ENCODE measurements around the gene ZNF507.
"Not testable (repeated sequence)": the region's sequence is repeated elsewhere in the genome, so short reads cannot be mapped to it uniquely, and the experiment has no call there.

ZNF507 gene

GRCh38 chr19:32367948-32368536, 22.6 kb downstream of the ZNF507 start:
- Histone ChIP-seq H3K4me3 (ENCODE audit: low read depth, low read length) (no peak overlapping the region), H2AFZ (ENCODE audit: low read length, unreplicated experiment) (no peak overlapping the region), H3K4me1 (ENCODE audit: control insufficient read depth, insufficient read depth, low read length, unreplicated experiment) (peaks cover 11% of the 10 kb centered on the region), H3K27me3 (ENCODE audit: insufficient read depth, low read length) (no peaks in the 10 kb centered on the region), H3K79me2 (ENCODE audit: control insufficient read depth, insufficient read depth, low read length, unreplicated experiment) (peaks cover 53% of the 10 kb centered on the region), H3K27ac (ENCODE audit: low read depth, low read length) (no peak overlapping the region), H3K36me3 (ENCODE audit: insufficient read depth, low read length) (peaks cover 14% of the 10 kb centered on the region)

- Histone ChIP-seq H3K27ac (ENCODE audit: low read depth, low read length) (no peak overlapping the region), H3K36me3 (ENCODE audit: insufficient read depth, low read length) (peaks cover 14% of the 10 kb centered on the region), H3K4me1 (ENCODE audit: control insufficient read depth, insufficient read depth, low read length, unreplicated experiment) (peaks cover 17% of the 10 kb centered on the region), H3K79me2 (ENCODE audit: control insufficient read depth, insufficient read depth, low read length, unreplicated experiment) (peaks cover 49% of the 10 kb centered on the region), H3K4me3 (ENCODE audit: low read depth, low read length) (no peak overlapping the region), H2AFZ (ENCODE audit: low read length, unreplicated experiment) (no peak overlapping the region), H3K27me3 (ENCODE audit: insufficient read depth, low read length) (no peaks in the 10 kb centered on the region)
Observed at GRCh38 chr19:32368787-32369186, 23.4 kb downstream of the ZNF507 start.

- Histone ChIP-seq H3K4me3 (ENCODE audit: low read depth, low read length) (peak overlapping the region; percentile 71), H3K79me2 (ENCODE audit: control insufficient read depth, insufficient read depth, low read length, unreplicated experiment) (peaks cover 36% of the 10 kb centered on the region), H3K36me3 (ENCODE audit: insufficient read depth, low read length) (peaks cover 6% of the 10 kb centered on the region), H3K27ac (ENCODE audit: low read depth, low read length) (peak overlapping the region; percentile 95), H3K27me3 (ENCODE audit: insufficient read depth, low read length) (no peaks in the 10 kb centered on the region), H3K4me1 (ENCODE audit: control insufficient read depth, insufficient read depth, low read length, unreplicated experiment) (peaks cover 33% of the 10 kb centered on the region), H2AFZ (ENCODE audit: low read length, unreplicated experiment) (no peak overlapping the region)
Observed at GRCh38 chr19:32372726-32373517, 27.5 kb downstream of the ZNF507 start.

GRCh38 chr19:32373585-32374295, 28.3 kb downstream of the ZNF507 start:
- Histone ChIP-seq H3K4me3 (ENCODE audit: low read depth, low read length) (peak overlapping the region; percentile 71), H3K4me1 (ENCODE audit: control insufficient read depth, insufficient read depth, low read length, unreplicated experiment) (peaks cover 33% of the 10 kb centered on the region), H3K79me2 (ENCODE audit: control insufficient read depth, insufficient read depth, low read length, unreplicated experiment) (peaks cover 28% of the 10 kb centered on the region), H3K36me3 (ENCODE audit: insufficient read depth, low read length) (peaks cover 6% of the 10 kb centered on the region), H3K27ac (ENCODE audit: low read depth, low read length) (peak overlapping the region; percentile 95), H3K27me3 (ENCODE audit: insufficient read depth, low read length) (no peaks in the 10 kb centered on the region), H2AFZ (ENCODE audit: low read length, unreplicated experiment) (no peak overlapping the region)

GRCh38 chr19:32374362-32374761, 29.0 kb downstream of the ZNF507 start:
- H3K27ac ChIP-seq (ENCODE audit: low read depth, low read length), result peak overlapping the region; percentile 95
- not testable (repeated sequence) for H2AFZ ChIP-seq (ENCODE audit: low read length, unreplicated experiment); H3K4me3 ChIP-seq (ENCODE audit: low read depth, low read length); H3K36me3 ChIP-seq (ENCODE audit: insufficient read depth, low read length); H3K27me3 ChIP-seq (ENCODE audit: insufficient read depth, low read length)
- H3K4me1 ChIP-seq (ENCODE audit: control insufficient read depth, insufficient read depth, low read length, unreplicated experiment), result peaks cover 33% of the 10 kb centered on the region
- peaks cover 22% of the 10 kb centered on the region for H3K79me2 ChIP-seq (ENCODE audit: control insufficient read depth, insufficient read depth, low read length, unreplicated experiment)

- not testable (repeated sequence) for H2AFZ ChIP-seq (ENCODE audit: low read length, unreplicated experiment); H3K4me3 ChIP-seq (ENCODE audit: low read depth, low read length); H3K27ac ChIP-seq (ENCODE audit: low read depth, low read length); H3K79me2 ChIP-seq (ENCODE audit: control insufficient read depth, insufficient read depth, low read length, unreplicated experiment); H3K27me3 ChIP-seq (ENCODE audit: insufficient read depth, low read length)
- peaks cover 31% of the 10 kb centered on the region for H3K4me1 ChIP-seq (ENCODE audit: control insufficient read depth, insufficient read depth, low read length, unreplicated experiment)
- H3K36me3 ChIP-seq (ENCODE audit: insufficient read depth, low read length), result peaks cover 12% of the 10 kb centered on the region
Observed at GRCh38 chr19:32377088-32377487, 31.7 kb downstream of the ZNF507 start.

GRCh38 chr19:32380269-32380668, 34.9 kb downstream of the ZNF507 start:
- Histone ChIP-seq H3K27me3 (ENCODE audit: insufficient read depth, low read length) (no peaks in the 10 kb centered on the region), H3K27ac (ENCODE audit: low read depth, low read length) (no peak overlapping the region), H3K36me3 (ENCODE audit: insufficient read depth, low read length) (peaks cover 16% of the 10 kb centered on the region), H3K4me3 (ENCODE audit: low read depth, low read length) (no peak overlapping the region), H2AFZ (ENCODE audit: low read length, unreplicated experiment) (no peak overlapping the region), H3K4me1 (ENCODE audit: control insufficient read depth, insufficient read depth, low read length, unreplicated experiment) (peaks cover 3% of the 10 kb centered on the region), H3K79me2 (ENCODE audit: control insufficient read depth, insufficient read depth, low read length, unreplicated experiment) (peaks cover 2% of the 10 kb centered on the region)

- H3K79me2 ChIP-seq (ENCODE audit: control insufficient read depth, insufficient read depth, low read length, unreplicated experiment), result no peaks in the 10 kb centered on the region
Observed at GRCh38 chr19:32387701-32388392, 42.4 kb downstream of the ZNF507 start.

GRCh38 chr19:32388393-32388855, 43.0 kb downstream of the ZNF507 start:
- Histone ChIP-seq H3K79me2 (ENCODE audit: control insufficient read depth, insufficient read depth, low read length, unreplicated experiment) (no peaks in the 10 kb centered on the region), H3K36me3 (ENCODE audit: insufficient read depth, low read length) (no peaks in the 10 kb centered on the region), H3K27me3 (ENCODE audit: insufficient read depth, low read length) (no peaks in the 10 kb centered on the region), H3K27ac (ENCODE audit: low read depth, low read length) (no peak overlapping the region), H3K4me3 (ENCODE audit: low read depth, low read length) (no peak overlapping the region), H2AFZ (ENCODE audit: low read length, unreplicated experiment) (no peak overlapping the region), H3K4me1 (ENCODE audit: control insufficient read depth, insufficient read depth, low read length, unreplicated experiment) (no peaks in the 10 kb centered on the region)

More at GRCh38 chr19:32387701-32388392, 42.4 kb downstream of the ZNF507 start:
- H3K4me1 ChIP-seq (ENCODE audit: control insufficient read depth, insufficient read depth, low read length, unreplicated experiment), result no peaks in the 10 kb centered on the region
- H2AFZ ChIP-seq (ENCODE audit: low read length, unreplicated experiment), result no peak overlapping the region
- H3K27me3 ChIP-seq (ENCODE audit: insufficient read depth, low read length), result no peaks in the 10 kb centered on the region
- peaks cover 2% of the 10 kb centered on the region; the same call in 1 of the 2 replicates for H3K36me3 ChIP-seq (ENCODE audit: insufficient read depth, low read length)
- H3K4me3 ChIP-seq (ENCODE audit: low read depth, low read length), result no peak overlapping the region
- H3K27ac ChIP-seq (ENCODE audit: low read depth, low read length), result peak overlapping the region; percentile 37

- H2AFZ ChIP-seq (ENCODE audit: low read length, unreplicated experiment), result no peak overlapping the region
- no peaks in the 10 kb centered on the region for H3K27me3 ChIP-seq (ENCODE audit: insufficient read depth, low read length)
- no peaks in the 10 kb centered on the region for H3K36me3 ChIP-seq (ENCODE audit: insufficient read depth, low read length)
- no peak overlapping the region for H3K4me3 ChIP-seq (ENCODE audit: low read depth, low read length)
- H3K4me1 ChIP-seq (ENCODE audit: control insufficient read depth, insufficient read depth, low read length, unreplicated experiment), result peaks cover 5% of the 10 kb centered on the region
- no peak overlapping the region for H3K27ac ChIP-seq (ENCODE audit: low read depth, low read length)
- H3K79me2 ChIP-seq (ENCODE audit: control insufficient read depth, insufficient read depth, low read length, unreplicated experiment), result no peaks in the 10 kb centered on the region
Observed at GRCh38 chr19:32392901-32393300, 47.5 kb downstream of the ZNF507 start.
